Keratinocyte (primary cell): ENCODE results near the gene LARGE1.

Experiments used
- CTCF ChIP-seq, 3 experiments: IDR thresholded peaks in 1 of 3; conservative IDR thresholded peaks in 1 of 3; optimal IDR thresholded peaks in 1 of 3; 2 replicates in 2 of 3; 3 replicates in 1 of 3; pipeline versions ENCODE3 to v1.5.1; 2011; ENCODE audit warnings: low read length in 3 of 3, mild to moderate bottlenecking in 3 of 3, moderate library complexity in 2 of 3, control low read depth in 1 of 3, inconsistent platforms in 1 of 3; ENCODE audit not compliant: insufficient read depth in 2 of 3; ENCODE audit errors: extremely low read depth in 1 of 3
- EZH2 ChIP-seq: IDR thresholded peaks from one replicate; pipeline ENCODE4 v1.6.1; 2012; ENCODE audit warnings: inconsistent platforms, mild to moderate bottlenecking, low read length, moderate library complexity

- TF ChIP-seq EZH2, result no peak
- no peak for TF ChIP-seq CTCF (optimal IDR thresholded peaks at IDR 0.05 in 1 of 3, IDR thresholded peaks at IDR 0.05 in 1 of 3, conservative IDR thresholded peaks at IDR 0.05 in 1 of 3; ENCODE audit: extremely low read depth in 1 of 3, insufficient read depth in 2 of 3, low read length in 3 of 3)
Measured at GRCh38 chr22:33747576-33748180, 172.6 kb downstream of the LARGE1 start.
